SU-DHL-6 (cell line): ENCODE measurements around the gene MOB3B.

Experiments used
- H2AFZ ChIP-seq: fragments of 200-600 bp; sonication (generic); 2 replicates; pipeline ENCODE4 v1.6.1; 2014; ENCODE audit warnings: low read depth, mild to moderate bottlenecking, moderate library complexity, mixed read lengths, antibody characterized with exemption, low read length; ENCODE audit not compliant: severe bottlenecking
- H3F3A ChIP-seq: fragments of 200-600 bp; shearing (Covaris generic); 2 replicates; pipeline ENCODE4 v1.6.0; 2016; ENCODE audit warnings: antibody characterized with exemption, mild to moderate bottlenecking; ENCODE audit not compliant: insufficient read depth
- H3K27ac ChIP-seq: fragments of 200-600 bp; sonication (generic); 2 replicates; pipeline ENCODE4 v1.5.1; 2016; ENCODE audit warnings: low read depth, mild to moderate bottlenecking, low read length, moderate library complexity, mixed read lengths
- H3K27me3 ChIP-seq: fragments of 200-600 bp; sonication (generic), shearing (Covaris generic); 2 replicates; pipeline ENCODE4 v1.6.0; 2014; ENCODE audit warnings: mild to moderate bottlenecking, low read length
- H3K36me3 ChIP-seq: fragments of 200-600 bp; sonication (generic); 2 replicates; pipeline ENCODE4 v1.6.1; 2014; ENCODE audit warnings: mild to moderate bottlenecking, low read length, mixed read lengths
- H3K4me2 ChIP-seq: fragments of 300-600, 200-600 bp; shearing (Covaris generic), sonication (generic); 2 replicates; pipeline ENCODE4 v1.6.0; 2014; ENCODE audit warnings: low read length, low read depth, mild to moderate bottlenecking; ENCODE audit not compliant: poor library complexity, severe bottlenecking
- H3K4me3 ChIP-seq: fragments of 200-600 bp; sonication (generic); 2 replicates; pipeline ENCODE4 v1.5.1; 2014; ENCODE audit warnings: antibody characterized with exemption, low read length, mild to moderate bottlenecking, mixed read lengths; ENCODE audit not compliant: insufficient read depth, poor library complexity, severe bottlenecking
- H3K79me2 ChIP-seq: fragments of 200-600 bp; sonication (generic); 2 replicates; pipeline ENCODE4 v1.6.1; 2014; ENCODE audit warnings: mild to moderate bottlenecking, low read length, moderate library complexity; ENCODE audit not compliant: insufficient read depth
- H3K9ac ChIP-seq: fragments of 200-600 bp; sonication (generic); 2 replicates; pipeline ENCODE4 v1.7.0; 2014; ENCODE audit warnings: mild to moderate bottlenecking, low read length
- H3K9me2 ChIP-seq: fragments of 200-600 bp; sonication (generic); replicated peaks from 2 replicates; pipeline ENCODE4 v1.6.1; 2014; ENCODE audit warnings: low read length; ENCODE audit not compliant: insufficient read depth
- H3K9me3 ChIP-seq: fragments of 200-600 bp; sonication (generic); 2 replicates; pipeline ENCODE4 v1.6.1; 2014; ENCODE audit warnings: low read length, mixed read lengths; ENCODE audit not compliant: insufficient read depth
- H4K20me1 ChIP-seq: fragments of 200-600 bp; sonication (generic); 2 replicates; pipeline ENCODE4 v1.6.1; 2014; ENCODE audit warnings: low read depth, mild to moderate bottlenecking, antibody characterized with exemption, low read length, moderate library complexity, mixed read lengths
- CTCF ChIP-seq: fragments of 200-600 bp; sonication (generic); IDR thresholded peaks from one replicate; pipeline ENCODE4 v1.5.1; 2017; ENCODE audit warnings: antibody characterized with exemption, mild to moderate bottlenecking, low read length, moderate library complexity; ENCODE audit not compliant: insufficient read depth, poor library complexity, severe bottlenecking
- EZH2phosphoT487 ChIP-seq: fragments of 200-600 bp; sonication (generic), shearing (Covaris generic); conservative IDR thresholded peaks from 2 replicates; pipeline ENCODE4 v1.6.1; 2018; ENCODE audit warnings: mild to moderate bottlenecking, antibody characterized with exemption, low read length, moderate library complexity, mixed read lengths

MOB3B gene

GRCh38 chr9:27462846-27463245 is 66.8 kb downstream of the MOB3B start:
- TF ChIP-seq CTCF (no peak), EZH2phosphoT487 (no peak)
- no peaks in the 10 kb centered on the region for H3K27me3 ChIP-seq
- no peak overlapping the region for H3K9ac ChIP-seq
- H4K20me1 ChIP-seq: no peaks in the 10 kb centered on the region
- no peaks in the 10 kb centered on the region for H3F3A ChIP-seq
- H3K79me2 ChIP-seq: no peaks in the 10 kb centered on the region
- H3K9me2 ChIP-seq: no peaks in the 10 kb centered on the region
- H3K4me3 ChIP-seq: no peak overlapping the region
- H3K27ac ChIP-seq: no peak overlapping the region
- no peak overlapping the region for H2AFZ ChIP-seq
- no peaks in the 10 kb centered on the region for H3K9me3 ChIP-seq
- H3K36me3 ChIP-seq: no peaks in the 10 kb centered on the region
- H3K4me2 ChIP-seq: no peak overlapping the region

GRCh38 chr9:27462434-27462833 is 67.2 kb downstream of the MOB3B start:
- Histone ChIP-seq H3K4me3 (no peak overlapping the region), H3K4me2 (no peak overlapping the region), H3F3A (no peaks in the 10 kb centered on the region), H3K27ac (no peak overlapping the region), H2AFZ (no peak overlapping the region), H3K79me2 (no peaks in the 10 kb centered on the region), H3K9ac (no peak overlapping the region), H3K9me3 (no peaks in the 10 kb centered on the region), H3K27me3 (no peaks in the 10 kb centered on the region), H3K36me3 (no peaks in the 10 kb centered on the region), H4K20me1 (no peaks in the 10 kb centered on the region), H3K9me2 (no peaks in the 10 kb centered on the region)
- TF ChIP-seq CTCF: no peak
- TF ChIP-seq EZH2phosphoT487: no peak

GRCh38 chr9:27460226-27461023 is 69.2 kb downstream of the MOB3B start:
- H2AFZ ChIP-seq: no peak overlapping the region
- no peaks in the 10 kb centered on the region for H3K9me2 ChIP-seq
- no peak for TF ChIP-seq CTCF
- no peak for TF ChIP-seq EZH2phosphoT487
- no peaks in the 10 kb centered on the region for H3F3A ChIP-seq
- no peak overlapping the region for H3K27ac ChIP-seq
- H3K4me3 ChIP-seq: no peak overlapping the region
- no peaks in the 10 kb centered on the region for H3K79me2 ChIP-seq
- H3K4me2 ChIP-seq: no peak overlapping the region
- H3K9ac ChIP-seq: no peak overlapping the region
- no peaks in the 10 kb centered on the region for H4K20me1 ChIP-seq
- H3K36me3 ChIP-seq: no peaks in the 10 kb centered on the region
- H3K9me3 ChIP-seq: no peaks in the 10 kb centered on the region
- H3K27me3 ChIP-seq: no peaks in the 10 kb centered on the region
